ENCODE data around the gene MYOZ2. TPM values are rescaled to one million over a fixed set of nuclear protein-coding genes. Genes with fewer than 3 reads are reported as not detected.

Gene MYOZ2
- total RNA-seq, result 0.14 to 0.16 TPM (median 0.16 TPM) in 3 replicates

GRCh38 chr4:119135721-119136121 is at the start of gene MYOZ2:
Gene MYOZ2 (plus strand): TSS chr4:119135832. CDS start chr4:119136526, 694 bp downstream.
- Mint-ChIP-seq H3K36me3 (no peaks in the 10 kb centered on the region), H3K27ac (no peak within 1 kb of the TSS), H3K4me1 (peaks cover 41% of the 10 kb centered on the region), H3K4me3 (no peak within 1 kb of the TSS), H3K27me3 (ENCODE audit: low read depth) (no peaks in the 10 kb centered on the region), H3K9me3 (no peaks in the 10 kb centered on the region)
- no peak for DNase-seq (ENCODE audit: low spot score in 2 of 2, unreplicated experiment in 2 of 2)
- no peak for TF ChIP-seq CTCF (IDR thresholded peaks at IDR 0.05; ENCODE audit: unreplicated experiment)

GRCh38 chr4:119087121-119087520 is 48.5 kb upstream of the MYOZ2 start:
- DNase-seq (ENCODE audit: low spot score in 2 of 2, unreplicated experiment in 2 of 2), result no peak
- Mint-ChIP-seq H3K4me3 (no peak overlapping the region), H3K27me3 (ENCODE audit: low read depth) (no peaks in the 10 kb centered on the region), H3K27ac (no peak overlapping the region), H3K36me3 (no peaks in the 10 kb centered on the region), H3K9me3 (peaks cover 36% of the 10 kb centered on the region), H3K4me1 (peaks cover 7% of the 10 kb centered on the region)
- no peak for TF ChIP-seq CTCF (IDR thresholded peaks at IDR 0.05; ENCODE audit: unreplicated experiment)

GRCh38 chr4:119087656-119088055 is 48.0 kb upstream of the MYOZ2 start:
- no peaks in the 10 kb centered on the region for H3K27me3 Mint-ChIP-seq (ENCODE audit: low read depth)
- H3K4me3 Mint-ChIP-seq, result no peak overlapping the region
- peaks cover 6% of the 10 kb centered on the region for H3K4me1 Mint-ChIP-seq
- peaks cover 36% of the 10 kb centered on the region for H3K9me3 Mint-ChIP-seq
- no peak for DNase-seq (ENCODE audit: low spot score in 2 of 2, unreplicated experiment in 2 of 2)
- no peak overlapping the region for H3K27ac Mint-ChIP-seq
- no peak for TF ChIP-seq CTCF (IDR thresholded peaks at IDR 0.05; ENCODE audit: unreplicated experiment)
- no peaks in the 10 kb centered on the region for H3K36me3 Mint-ChIP-seq

- no peak overlapping the region for H3K27ac Mint-ChIP-seq
Measured at GRCh38 chr4:119093042-119093827, 42.4 kb upstream of the MYOZ2 start.

GRCh38 chr4:119097282-119097900 is 38.2 kb upstream of the MYOZ2 start:
- H3K4me3 Mint-ChIP-seq, result no peak overlapping the region
- H3K27me3 Mint-ChIP-seq (ENCODE audit: low read depth), result no peaks in the 10 kb centered on the region
- no peaks in the 10 kb centered on the region for H3K9me3 Mint-ChIP-seq
- no peak for TF ChIP-seq CTCF (IDR thresholded peaks at IDR 0.05; ENCODE audit: unreplicated experiment)
- peaks cover 24% of the 10 kb centered on the region for H3K4me1 Mint-ChIP-seq
- DNase-seq (ENCODE audit: low spot score in 2 of 2, unreplicated experiment in 2 of 2), result no peak
- no peak overlapping the region for H3K27ac Mint-ChIP-seq
- H3K36me3 Mint-ChIP-seq, result no peaks in the 10 kb centered on the region

More at GRCh38 chr4:119093042-119093827, 42.4 kb upstream of the MYOZ2 start:
- Mint-ChIP-seq H3K4me1 (peaks cover 16% of the 10 kb centered on the region), H3K4me3 (no peak overlapping the region), H3K27me3 (ENCODE audit: low read depth) (no peaks in the 10 kb centered on the region), H3K36me3 (no peaks in the 10 kb centered on the region), H3K9me3 (peaks cover 24% of the 10 kb centered on the region)
- no peak for TF ChIP-seq CTCF (IDR thresholded peaks at IDR 0.05; ENCODE audit: unreplicated experiment)
- no peak for DNase-seq (ENCODE audit: low spot score in 2 of 2, unreplicated experiment in 2 of 2)
